IMR-90 (cell line): ENCODE measurements around the gene PDZD2. TPM values are rescaled to one million over a fixed set of nuclear protein-coding genes. Genes with fewer than 3 reads are reported as not detected.

ENCODE experiments used
- ATAC-seq: fragments of 200-7000 bp; cut with Tn5 transposase; 2 replicates; pipeline ENCODE4 v1.9.1; 2020; ENCODE audit warnings: low read depth, mild to moderate bottlenecking, moderate library complexity
- BruUV-seq: library from RNA; stranded (reverse); fragments of 400-500 nt; replicated peaks from 2 replicates; lab custom pipeline; 2021; lab: Mats Ljungman, UMichigan
- CTCF ChIA-PET: fragments of 300-600 bp; formaldehyde crosslinking; extraction: SDS; loops from one replicate; lab custom pipeline; 2021; ENCODE audit warnings: antibody characterized with exemption; lab: Yijun Ruan, JAX
- POLR2A ChIA-PET: fragments of 300-600 bp; sonication (Branson Sonifier 250); formaldehyde crosslinking; loops from one replicate; lab custom pipeline; 2022; ENCODE audit warnings: antibody characterized with exemption; ENCODE audit not compliant: unreplicated experiment; lab: Charles Lee
- DNase-seq: peaks from one replicate; pipeline ENCODE4 v3.0.0; 2013
- H2AFZ ChIP-seq: replicated peaks from 2 replicates; pipeline ENCODE3; 2013; ENCODE audit warnings: low read length, mild to moderate bottlenecking; ENCODE audit not compliant: poor library complexity
- H2AK5ac ChIP-seq: 2 replicates; pipeline ENCODE4 v1.6.1; 2013; ENCODE audit warnings: low read depth, low read length, inconsistent platforms
- H2AK9ac ChIP-seq: replicated peaks from 2 replicates; pipeline ENCODE3; 2013; ENCODE audit warnings: mild to moderate bottlenecking, low read depth, low read length, moderate library complexity; ENCODE audit not compliant: poor library complexity
- H2BK120ac ChIP-seq: 2 replicates; pipeline ENCODE4 v1.6.1; 2013; ENCODE audit warnings: low read depth, low read length, inconsistent platforms
- H2BK15ac ChIP-seq: 3 replicates; pipeline ENCODE4 v1.6.1; 2013; ENCODE audit warnings: low read depth, low read length, inconsistent platforms
- H2BK20ac ChIP-seq: 2 replicates; pipeline ENCODE4 v1.6.1; 2013; ENCODE audit warnings: low read depth, mild to moderate bottlenecking, inconsistent platforms, low read length, moderate library complexity
- H2BK5ac ChIP-seq: 2 replicates; pipeline ENCODE4 v1.6.1; 2013; ENCODE audit warnings: mild to moderate bottlenecking, low read depth, low read length, inconsistent platforms; ENCODE audit not compliant: poor library complexity, severe bottlenecking
- H3K14ac ChIP-seq: replicated peaks from 2 replicates; pipeline ENCODE4 v1.6.1; 2013; ENCODE audit warnings: low read depth, low read length, inconsistent platforms
- H3K18ac ChIP-seq: 2 replicates; pipeline ENCODE4 v1.6.1; 2013; ENCODE audit warnings: low read depth, low read length, control low read depth
- H3K23ac ChIP-seq: 2 replicates; pipeline ENCODE4 v1.6.1; 2013; ENCODE audit warnings: low read depth, low read length, inconsistent platforms
- H3K27ac ChIP-seq: 2 replicates; pipeline ENCODE4 v1.5.1; 2013; ENCODE audit warnings: mild to moderate bottlenecking, control low read depth, low read length; ENCODE audit not compliant: insufficient read depth
- H3K27me3 ChIP-seq: 2 replicates; pipeline ENCODE4 v1.6.1; 2013; ENCODE audit warnings: low read length; ENCODE audit not compliant: control insufficient read depth, insufficient read depth
- H3K36me3 ChIP-seq: 2 replicates; pipeline ENCODE4 v1.6.1; 2013; ENCODE audit warnings: low read length, mixed read lengths; ENCODE audit not compliant: control insufficient read depth, insufficient read depth
- H3K4ac ChIP-seq: 2 replicates; pipeline ENCODE4 v1.6.1; 2013; ENCODE audit warnings: low read depth, low read length, inconsistent platforms
- H3K4me1 ChIP-seq: 2 replicates; pipeline ENCODE4 v1.6.1; 2013; ENCODE audit warnings: low read length, mixed read lengths; ENCODE audit not compliant: control insufficient read depth, insufficient read depth
- H3K4me2 ChIP-seq: 2 replicates; pipeline ENCODE4 v1.6.1; 2013; ENCODE audit warnings: low read depth, mild to moderate bottlenecking, control low read depth, low read length, moderate library complexity
- H3K4me3 ChIP-seq: 2 replicates; pipeline ENCODE4 v1.5.1; 2013; ENCODE audit warnings: low read depth, mild to moderate bottlenecking, control low read depth, low read length, moderate library complexity; ENCODE audit not compliant: insufficient read depth
- H3K56ac ChIP-seq: 2 replicates; pipeline ENCODE4 v1.6.1; 2013; ENCODE audit warnings: low read length, inconsistent platforms; ENCODE audit not compliant: insufficient read depth; ENCODE audit errors: extremely low read depth
- H3K79me1 ChIP-seq, 2 experiments: 2 replicates each; pipeline ENCODE4 v1.6.1; 2013; ENCODE audit warnings: low read length in 2 of 2, inconsistent platforms in 1 of 2, low read depth in 1 of 2
- H3K9ac ChIP-seq: 2 replicates; pipeline ENCODE4 v1.6.1; 2013; ENCODE audit warnings: low read depth, low read length, control low read depth
- H3K9me1 ChIP-seq: 2 replicates; pipeline ENCODE4 v1.6.1; 2013; ENCODE audit warnings: low read length, inconsistent platforms; ENCODE audit not compliant: insufficient read depth
- H3K9me3 ChIP-seq: 2 replicates; pipeline ENCODE4 v1.6.1; 2013; ENCODE audit warnings: low read length; ENCODE audit not compliant: control insufficient read depth, insufficient read depth
- H4K20me1 ChIP-seq: 2 replicates; pipeline ENCODE4 v1.6.1; 2013; ENCODE audit warnings: low read length, inconsistent platforms; ENCODE audit not compliant: insufficient read depth
- H4K5ac ChIP-seq: 2 replicates; pipeline ENCODE4 v1.6.1; 2013; ENCODE audit warnings: mild to moderate bottlenecking, low read depth, low read length, control low read depth
- H4K8ac ChIP-seq, 2 experiments: 2 replicates each; pipeline ENCODE4 v1.6.1; 2013; ENCODE audit warnings: low read depth in 2 of 2, low read length in 2 of 2, control low read depth in 1 of 2, inconsistent platforms in 1 of 2
- H4K91ac ChIP-seq: 2 replicates; pipeline ENCODE4 v1.6.1; 2013; ENCODE audit warnings: low read depth, low read length, inconsistent platforms; ENCODE audit not compliant: insufficient read depth
- BHLHE40 ChIP-seq: fragments of 150-350 bp; IDR thresholded peaks from 2 replicates; pipeline ENCODE4 v1.6.1; 2016; ENCODE audit warnings: mild to moderate bottlenecking, low read depth, low read length
- CEBPB ChIP-seq: IDR thresholded peaks from 2 replicates; pipeline ENCODE4 v1.6.1; 2012; ENCODE audit warnings: low read depth, low read length, improper control_type of control experiment
- CHD1 ChIP-seq: IDR thresholded peaks from 2 replicates; pipeline ENCODE4 v1.6.1; 2012; ENCODE audit warnings: low read depth, low read length, improper control_type of control experiment
- FOS ChIP-seq: fragments of 150-350 bp; IDR thresholded peaks from 2 replicates; pipeline ENCODE4 v1.6.1; 2016; ENCODE audit warnings: low read depth, low read length
- MAFK ChIP-seq: IDR thresholded peaks from 2 replicates; pipeline ENCODE4 v1.6.1; 2012; ENCODE audit warnings: low read depth, low read length, improper control_type of control experiment
- MAZ ChIP-seq: IDR thresholded peaks from 2 replicates; pipeline ENCODE4 v1.6.1; 2012; ENCODE audit warnings: low read depth, mild to moderate bottlenecking, low read length, improper control_type of control experiment, moderate library complexity, borderline replicate concordance
- MXI1 ChIP-seq: IDR thresholded peaks from 2 replicates; pipeline ENCODE4 v1.6.1; 2012; ENCODE audit warnings: low read depth, mild to moderate bottlenecking, low read length, moderate library complexity, borderline replicate concordance
- NFE2L2 ChIP-seq: fragments of 150-350 bp; IDR thresholded peaks from 2 replicates; pipeline ENCODE4 v1.6.1; 2016; ENCODE audit warnings: low read depth, mild to moderate bottlenecking, low read length
- RAD21 ChIP-seq: IDR thresholded peaks from 2 replicates; pipeline ENCODE4 v1.6.1; 2012; ENCODE audit warnings: low read length, improper control_type of control experiment
- RCOR1 ChIP-seq: IDR thresholded peaks from 2 replicates; pipeline ENCODE4 v1.6.1; 2012; ENCODE audit warnings: mild to moderate bottlenecking, low read length, improper control_type of control experiment; ENCODE audit not compliant: insufficient replicate concordance
- RFX5 ChIP-seq: IDR thresholded peaks from 2 replicates; pipeline ENCODE4 v1.8.0; 2012; ENCODE audit warnings: low read depth, mild to moderate bottlenecking, low read length, moderate library complexity
- SMC3 ChIP-seq: fragments of 150-350 bp; IDR thresholded peaks from 2 replicates; pipeline ENCODE4 v1.6.1; 2016; ENCODE audit warnings: low read depth, mild to moderate bottlenecking, antibody characterized with exemption, low read length, moderate library complexity
- WGBS, 2 experiments: methylation state at CpG; one replicate each; pipeline versions ENCODE4 v1.1.5 to v1.1.7; 2013; ENCODE audit warnings: missing lambda C conversion rate in 2 of 2; ENCODE audit not compliant: insufficient read length in 1 of 2; ENCODE audit errors: extremely low coverage in 2 of 2; 5-methylcytosine and 5-hydroxymethylcytosine counted together
- dilution Hi-C: fragments of 300-500 bp; cut with HindIII; formaldehyde crosslinking; loops from one replicate; pipeline ENCODE4 v1.14.3; 2018; ENCODE audit warnings: low sequenced_read_pairs; ENCODE audit not compliant: unreplicated experiment
- in situ Hi-C: fragments of 300-500 bp; cut with MboI; formaldehyde crosslinking; loops from 3 replicates; pipeline ENCODE4 v1.14.3; 2019; ENCODE audit warnings: low sequenced_read_pairs, inconsistent platforms, mixed read lengths
- intact Hi-C: fragments of 100-400 bp; cut with micrococcal nuclease; formaldehyde crosslinking; loops from 2 replicates; pipeline ENCODE4 v1.10.0; 2022
- polyA plus RNA-seq, 3 experiments: library from polyadenylated mRNA; depleted of rRNA; stranded (reverse); fragments of >200 nt; gene quantifications; 2 replicates each; pipeline ENCODE4 v1.2.3, GENCODE V29; 2012; ENCODE audit warnings: low replicate concordance in 1 of 3
- total RNA-seq: library from RNA; depleted of rRNA; stranded (reverse); fragments of >200 nt; gene quantifications from 2 replicates; pipeline ENCODE4 v1.2.3, GENCODE V29; 2012
- TF ChIP-seq, protein P1 (sequence below): conservative IDR thresholded peaks from 2 replicates; pipeline ENCODE4 v1.5.1; 2012; ENCODE audit warnings: mild to moderate bottlenecking, low read depth, low read length, improper control_type of control experiment
- TF ChIP-seq, protein P2 (sequence below): fragments of 150-350 bp; IDR thresholded peaks from 2 replicates; pipeline ENCODE4 v1.6.1; 2016; ENCODE audit warnings: low read depth, mild to moderate bottlenecking, low read length, moderate library complexity, borderline replicate concordance

The PDZD2 gene
- total and polyA plus RNA-seq, 2 of the 4 experiments (the other 2 are of a cell fraction), result under 0.01 to 0.02 TPM

DNA sequence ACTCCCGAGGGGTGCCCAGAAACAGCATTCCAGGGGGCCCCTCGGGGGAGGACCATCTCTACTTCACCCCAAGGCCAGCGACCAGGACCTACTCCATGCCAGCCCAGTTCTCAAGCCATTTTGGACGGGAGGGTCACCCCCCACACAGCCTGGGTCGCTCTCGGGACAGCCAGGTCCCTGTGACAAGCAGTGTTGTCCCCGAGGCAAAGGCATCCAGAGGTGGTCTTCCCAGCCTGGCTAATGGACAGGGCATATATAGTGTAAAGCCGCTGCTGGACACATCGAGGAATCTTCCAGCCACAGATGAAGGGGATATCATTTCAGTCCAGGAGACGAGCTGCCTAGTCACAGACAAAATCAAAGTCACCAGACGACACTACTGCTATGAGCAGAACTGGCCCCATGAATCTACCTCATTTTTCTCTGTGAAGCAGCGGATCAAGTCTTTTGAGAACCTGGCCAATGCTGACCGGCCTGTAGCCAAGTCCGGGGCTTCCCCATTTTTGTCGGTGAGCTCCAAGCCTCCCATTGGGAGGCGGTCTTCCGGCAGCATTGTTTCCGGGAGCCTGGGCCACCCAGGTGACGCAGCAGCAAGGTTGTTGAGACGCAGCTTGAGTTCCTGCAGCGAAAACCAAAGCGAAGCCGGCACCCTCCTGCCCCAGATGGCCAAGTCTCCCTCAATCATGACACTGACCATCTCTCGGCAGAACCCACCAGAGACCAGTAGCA, 451.3 kb downstream of the PDZD2 start:
- H3K4me3 ChIP-seq, result no peak overlapping the region
- peaks cover 4% of the 10 kb centered on the region; the same call in 1 of the 2 replicates for H3K36me3 ChIP-seq
- no peak overlapping the region for H4K91ac ChIP-seq
- no peak overlapping the region for H2AK9ac ChIP-seq
- BruUV-seq, result no TSS peak
- no peak overlapping the region for H2AFZ ChIP-seq
- no peaks in the 10 kb centered on the region for H3K27me3 ChIP-seq
- DNase-seq (no peak), ATAC-seq (no peak)
- TF ChIP-seq NFE2L2 (no peak), BHLHE40 (no peak), RCOR1 (no peak), CEBPB (no peak), FOS (no peak), MAZ (no peak), CHD1 (no peak), MAFK (no peak), RFX5 (no peak), RAD21 (no peak), MXI1 (no peak), SMC3 (no peak)
- TF ChIP-seq, protein P1, sequence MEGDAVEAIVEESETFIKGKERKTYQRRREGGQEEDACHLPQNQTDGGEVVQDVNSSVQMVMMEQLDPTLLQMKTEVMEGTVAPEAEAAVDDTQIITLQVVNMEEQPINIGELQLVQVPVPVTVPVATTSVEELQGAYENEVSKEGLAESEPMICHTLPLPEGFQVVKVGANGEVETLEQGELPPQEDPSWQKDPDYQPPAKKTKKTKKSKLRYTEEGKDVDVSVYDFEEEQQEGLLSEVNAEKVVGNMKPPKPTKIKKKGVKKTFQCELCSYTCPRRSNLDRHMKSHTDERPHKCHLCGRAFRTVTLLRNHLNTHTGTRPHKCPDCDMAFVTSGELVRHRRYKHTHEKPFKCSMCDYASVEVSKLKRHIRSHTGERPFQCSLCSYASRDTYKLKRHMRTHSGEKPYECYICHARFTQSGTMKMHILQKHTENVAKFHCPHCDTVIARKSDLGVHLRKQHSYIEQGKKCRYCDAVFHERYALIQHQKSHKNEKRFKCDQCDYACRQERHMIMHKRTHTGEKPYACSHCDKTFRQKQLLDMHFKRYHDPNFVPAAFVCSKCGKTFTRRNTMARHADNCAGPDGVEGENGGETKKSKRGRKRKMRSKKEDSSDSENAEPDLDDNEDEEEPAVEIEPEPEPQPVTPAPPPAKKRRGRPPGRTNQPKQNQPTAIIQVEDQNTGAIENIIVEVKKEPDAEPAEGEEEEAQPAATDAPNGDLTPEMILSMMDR, result no peak
- TF ChIP-seq, protein P2, sequence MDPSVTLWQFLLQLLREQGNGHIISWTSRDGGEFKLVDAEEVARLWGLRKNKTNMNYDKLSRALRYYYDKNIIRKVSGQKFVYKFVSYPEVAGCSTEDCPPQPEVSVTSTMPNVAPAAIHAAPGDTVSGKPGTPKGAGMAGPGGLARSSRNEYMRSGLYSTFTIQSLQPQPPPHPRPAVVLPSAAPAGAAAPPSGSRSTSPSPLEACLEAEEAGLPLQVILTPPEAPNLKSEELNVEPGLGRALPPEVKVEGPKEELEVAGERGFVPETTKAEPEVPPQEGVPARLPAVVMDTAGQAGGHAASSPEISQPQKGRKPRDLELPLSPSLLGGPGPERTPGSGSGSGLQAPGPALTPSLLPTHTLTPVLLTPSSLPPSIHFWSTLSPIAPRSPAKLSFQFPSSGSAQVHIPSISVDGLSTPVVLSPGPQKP, result no peak
- CTCF ChIA-PET, result interaction anchor here (0.7 kb wide), 1 partner anchor 265 kb away, joined by 3 read pairs; no protein-coding TSS in a partner anchor
- H3K79me1 ChIP-seq, result no peaks in the 10 kb centered on the region
- POLR2A ChIA-PET, result no interaction called here
- no peak overlapping the region for H3K4ac ChIP-seq
- no peak overlapping the region for H3K4me2 ChIP-seq
- H3K56ac ChIP-seq, result no peak overlapping the region
- no peak overlapping the region for H3K27ac ChIP-seq
- H3K23ac ChIP-seq, result no peak overlapping the region
- H3K4me1 ChIP-seq, result no peaks in the 10 kb centered on the region
- no peak overlapping the region for H2BK20ac ChIP-seq
- in situ Hi-C loops, result loop anchor here (5.0 kb wide), 1 partner anchor 268 kb away; no protein-coding TSS in a partner anchor
- dilution Hi-C loops, result no loop called here
- WGBS, 2 experiments, result 100% methylated on average over 6 of the region's 24 CpGs; no CpG with 5 or more reads in 1 of the 2 experiments
- H2BK5ac ChIP-seq, result no peak overlapping the region
- peaks cover 2% of the 10 kb centered on the region; the same call in 1 of the 2 replicates for H3K9me1 ChIP-seq
- no peak overlapping the region for H3K14ac ChIP-seq
- no peak overlapping the region for H3K18ac ChIP-seq
- H3K9ac ChIP-seq, result no peak overlapping the region
- H4K20me1 ChIP-seq, result no peaks in the 10 kb centered on the region
- H4K8ac ChIP-seq, result no peak overlapping the region
- no peak overlapping the region for H2AK5ac ChIP-seq
- H2BK120ac ChIP-seq, result no peak overlapping the region
- no peak overlapping the region for H2BK15ac ChIP-seq
- intact Hi-C loops, result no loop called here
- H4K5ac ChIP-seq, result no peak overlapping the region
- H3K9me3 ChIP-seq, result no peaks in the 10 kb centered on the region
